ENCODE results near the gene TPM4. TPM values are rescaled to one million over a fixed set of nuclear protein-coding genes. Genes with fewer than 3 reads are reported as not detected.

The TPM4 gene
- total RNA-seq, 1 donor from 2014 or later = 687 TPM

GRCh38 chr19:16134510-16134909 lies 58.2 kb downstream of the TPM4 start:
- Mint-ChIP-seq H3K27me3 (ENCODE audit: unreplicated experiment) (no peaks in the 10 kb centered on the region), H3K9me3 (ENCODE audit: unreplicated experiment) (no peaks in the 10 kb centered on the region), H3K36me3 (ENCODE audit: unreplicated experiment) (peaks cover 42% of the 10 kb centered on the region), H3K4me1 (ENCODE audit: unreplicated experiment) (no peaks in the 10 kb centered on the region), H3K27ac (ENCODE audit: unreplicated experiment) (no peak overlapping the region), H3K4me3 (ENCODE audit: unreplicated experiment) (no peak overlapping the region)
- TF ChIP-seq CTCF (IDR thresholded peaks at IDR 0.05) = no peak
- no peak for DNase-seq (ENCODE audit: extremely low spot score, unreplicated experiment)

GRCh38 chr19:16135430-16136127 lies 59.3 kb downstream of the TPM4 start:
- Mint-ChIP-seq H3K27ac (ENCODE audit: unreplicated experiment) (no peak overlapping the region), H3K4me1 (ENCODE audit: unreplicated experiment) (no peaks in the 10 kb centered on the region), H3K36me3 (ENCODE audit: unreplicated experiment) (peaks cover 35% of the 10 kb centered on the region), H3K4me3 (ENCODE audit: unreplicated experiment) (no peak overlapping the region), H3K27me3 (ENCODE audit: unreplicated experiment) (no peaks in the 10 kb centered on the region), H3K9me3 (ENCODE audit: unreplicated experiment) (no peaks in the 10 kb centered on the region)
- TF ChIP-seq CTCF (IDR thresholded peaks at IDR 0.05) = no peak
- no peak for DNase-seq (ENCODE audit: extremely low spot score, unreplicated experiment)

- H3K27ac Mint-ChIP-seq (ENCODE audit: unreplicated experiment) = no peak overlapping the region
- H3K4me3 Mint-ChIP-seq (ENCODE audit: unreplicated experiment) = no peak overlapping the region
- H3K27me3 Mint-ChIP-seq (ENCODE audit: unreplicated experiment) = no peaks in the 10 kb centered on the region
- H3K9me3 Mint-ChIP-seq (ENCODE audit: unreplicated experiment) = no peaks in the 10 kb centered on the region
- H3K4me1 Mint-ChIP-seq (ENCODE audit: unreplicated experiment) = no peaks in the 10 kb centered on the region
- TF ChIP-seq CTCF (IDR thresholded peaks at IDR 0.05) = no peak
- DNase-seq (ENCODE audit: extremely low spot score, unreplicated experiment) = no peak
- H3K36me3 Mint-ChIP-seq (ENCODE audit: unreplicated experiment) = peaks cover 29% of the 10 kb centered on the region
Measured at GRCh38 chr19:16136185-16136999, 60.1 kb downstream of the TPM4 start.

- peaks cover 7% of the 10 kb centered on the region for H3K27me3 Mint-ChIP-seq (ENCODE audit: unreplicated experiment)
- no peaks in the 10 kb centered on the region for H3K9me3 Mint-ChIP-seq (ENCODE audit: unreplicated experiment)
- H3K36me3 Mint-ChIP-seq (ENCODE audit: unreplicated experiment) = peaks cover 5% of the 10 kb centered on the region
- H3K27ac Mint-ChIP-seq (ENCODE audit: unreplicated experiment) = no peak overlapping the region
- H3K4me1 Mint-ChIP-seq (ENCODE audit: unreplicated experiment) = no peaks in the 10 kb centered on the region
- TF ChIP-seq CTCF (IDR thresholded peaks at IDR 0.05) = no peak
- no peak for DNase-seq (ENCODE audit: extremely low spot score, unreplicated experiment)
- no peak overlapping the region for H3K4me3 Mint-ChIP-seq (ENCODE audit: unreplicated experiment)
Measured at GRCh38 chr19:16139752-16140151, 63.5 kb downstream of the TPM4 start.

- no peaks in the 10 kb centered on the region for H3K9me3 Mint-ChIP-seq (ENCODE audit: unreplicated experiment)
- peaks cover 7% of the 10 kb centered on the region for H3K27me3 Mint-ChIP-seq (ENCODE audit: unreplicated experiment)
- no peaks in the 10 kb centered on the region for H3K4me1 Mint-ChIP-seq (ENCODE audit: unreplicated experiment)
- DNase-seq (ENCODE audit: extremely low spot score, unreplicated experiment) = no peak
- peaks cover 2% of the 10 kb centered on the region for H3K36me3 Mint-ChIP-seq (ENCODE audit: unreplicated experiment)
- H3K4me3 Mint-ChIP-seq (ENCODE audit: unreplicated experiment) = no peak overlapping the region
- no peak for TF ChIP-seq CTCF (IDR thresholded peaks at IDR 0.05)
- no peak overlapping the region for H3K27ac Mint-ChIP-seq (ENCODE audit: unreplicated experiment)
Measured at GRCh38 chr19:16141043-16141442, 64.7 kb downstream of the TPM4 start.

Data from osteocyte (in vitro differentiated cells).